DMS153 (cell line): Measurements from ENCODE around the gene LRG1.
"Not testable (repeated sequence)": the region's sequence is repeated elsewhere in the genome, so short reads cannot be mapped to it uniquely, and the experiment has no call there.

Source experiments
- DNase-seq: peaks from one replicate; lab custom pipeline; 2025; lab: John Stamatoyannopoulos, UW

The LRG1 gene

GRCh38 chr19:4527377-4527776, 12.5 kb downstream of the LRG1 start:
- DNase-seq: not testable (repeated sequence)

GRCh38 chr19:4525563-4526002, 14.3 kb downstream of the LRG1 start:
- no peak for DNase-seq

- DNase-seq: peak; percentile 16
These were observed 14.9 kb downstream of the LRG1 start for GRCh38 chr19:4524808-4525562.

- no peak for DNase-seq
These were observed 16.3 kb downstream of the LRG1 start for GRCh38 chr19:4523306-4524110.

- no peak for DNase-seq
These were observed 17.4 kb downstream of the LRG1 start for GRCh38 chr19:4522291-4523002.

- no peak for DNase-seq
These were observed 18.0 kb downstream of the LRG1 start for GRCh38 chr19:4521888-4522242.

- no peak for DNase-seq
These were observed 18.5 kb downstream of the LRG1 start for GRCh38 chr19:4521170-4521887.

- no peak for DNase-seq
These were observed 20.1 kb downstream of the LRG1 start for GRCh38 chr19:4519521-4520277.

- DNase-seq: no peak
These were observed 20.7 kb downstream of the LRG1 start for GRCh38 chr19:4519172-4519496.

GRCh38 chr19:4518345-4519171, 21.3 kb downstream of the LRG1 start, which contains the start of gene PLIN4:
Gene PLIN4, minus strand, starts transcription at chr19:4518486. Its CDS starts 214 bp downstream, at chr19:4518272.
- no peak for DNase-seq

GRCh38 chr19:4517451-4518057, 22.3 kb downstream of the LRG1 start:
- no peak for DNase-seq

GRCh38 chr19:4516939-4517300, 22.9 kb downstream of the LRG1 start:
- no peak for DNase-seq

GRCh38 chr19:4516199-4516938, 23.5 kb downstream of the LRG1 start:
- DNase-seq: no peak

GRCh38 chr19:4515732-4516131, 24.1 kb downstream of the LRG1 start:
- no peak for DNase-seq

- no peak for DNase-seq
These were observed 26.6 kb downstream of the LRG1 start for GRCh38 chr19:4513248-4513647.

- DNase-seq: no peak
These were observed 27.8 kb downstream of the LRG1 start for GRCh38 chr19:4512070-4512469.

GRCh38 chr19:4511300-4512054, 28.4 kb downstream of the LRG1 start:
- DNase-seq: no peak

- no peak for DNase-seq
These were observed 29.2 kb downstream of the LRG1 start for GRCh38 chr19:4510435-4511255.
